Diencephalon (tissue), 1 donor: ENCODE results near the gene UBXN2A. TPM values are rescaled to one million over a fixed set of nuclear protein-coding genes. Genes with fewer than 3 reads are reported as not detected.

Experiments used
- small RNA-seq: library from RNA; depleted of rRNA; stranded (forward); fragments of <200 nt; gene quantifications from one replicate; pipeline ENCODE3, GENCODE V24; 2014
- total RNA-seq: library from RNA; depleted of rRNA; stranded (reverse); fragments of >200 nt; gene quantifications from one replicate; pipeline ENCODE4 v1.2.3, GENCODE V29; 2014

The UBXN2A gene, protein sequence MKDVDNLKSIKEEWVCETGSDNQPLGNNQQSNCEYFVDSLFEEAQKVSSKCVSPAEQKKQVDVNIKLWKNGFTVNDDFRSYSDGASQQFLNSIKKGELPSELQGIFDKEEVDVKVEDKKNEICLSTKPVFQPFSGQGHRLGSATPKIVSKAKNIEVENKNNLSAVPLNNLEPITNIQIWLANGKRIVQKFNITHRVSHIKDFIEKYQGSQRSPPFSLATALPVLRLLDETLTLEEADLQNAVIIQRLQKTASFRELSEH
- total RNA-seq: 46.1 TPM

DNA sequence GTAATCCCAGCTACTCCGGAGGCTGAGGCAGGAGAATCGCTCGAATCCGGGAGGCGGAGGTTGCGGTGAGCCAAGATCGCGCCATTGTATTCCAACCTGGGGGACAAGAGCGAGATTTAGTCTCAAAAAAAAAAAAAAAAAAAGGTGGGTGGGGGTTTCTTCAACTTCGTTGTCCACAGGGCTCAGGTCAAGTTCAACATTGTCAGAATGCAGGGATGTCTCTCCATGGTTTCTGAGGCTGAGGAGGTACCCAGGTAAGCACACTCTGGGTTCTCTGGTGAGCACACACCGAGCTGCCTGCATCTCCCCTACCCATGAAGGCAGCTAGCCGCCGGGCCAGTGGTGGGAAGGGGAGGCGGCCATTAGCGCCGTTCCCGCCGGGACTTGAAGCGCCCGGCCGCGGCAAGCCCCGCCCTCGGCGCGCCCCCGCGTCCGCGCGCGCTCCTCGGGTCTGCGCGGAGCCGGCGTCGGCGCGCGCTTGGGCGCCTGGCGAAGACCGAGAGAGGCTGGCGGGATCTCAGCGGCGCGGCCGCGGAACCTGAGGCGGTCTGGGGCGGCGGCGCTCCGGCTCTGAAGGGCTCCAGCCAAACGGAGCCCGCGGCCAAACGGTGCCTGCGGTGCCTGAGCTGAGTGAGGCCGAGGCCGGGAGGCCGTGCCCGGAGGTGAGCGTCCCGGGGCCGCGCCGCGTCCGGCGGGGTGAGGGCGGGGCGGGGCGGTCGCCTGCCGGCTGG is at the start of gene UBXN2A:
Gene UBXN2A, plus strand, starts transcription at position 477 of the 731 bp plus-strand sequence. CDS start 17,852 bp downstream, outside the sequence.

DNA sequence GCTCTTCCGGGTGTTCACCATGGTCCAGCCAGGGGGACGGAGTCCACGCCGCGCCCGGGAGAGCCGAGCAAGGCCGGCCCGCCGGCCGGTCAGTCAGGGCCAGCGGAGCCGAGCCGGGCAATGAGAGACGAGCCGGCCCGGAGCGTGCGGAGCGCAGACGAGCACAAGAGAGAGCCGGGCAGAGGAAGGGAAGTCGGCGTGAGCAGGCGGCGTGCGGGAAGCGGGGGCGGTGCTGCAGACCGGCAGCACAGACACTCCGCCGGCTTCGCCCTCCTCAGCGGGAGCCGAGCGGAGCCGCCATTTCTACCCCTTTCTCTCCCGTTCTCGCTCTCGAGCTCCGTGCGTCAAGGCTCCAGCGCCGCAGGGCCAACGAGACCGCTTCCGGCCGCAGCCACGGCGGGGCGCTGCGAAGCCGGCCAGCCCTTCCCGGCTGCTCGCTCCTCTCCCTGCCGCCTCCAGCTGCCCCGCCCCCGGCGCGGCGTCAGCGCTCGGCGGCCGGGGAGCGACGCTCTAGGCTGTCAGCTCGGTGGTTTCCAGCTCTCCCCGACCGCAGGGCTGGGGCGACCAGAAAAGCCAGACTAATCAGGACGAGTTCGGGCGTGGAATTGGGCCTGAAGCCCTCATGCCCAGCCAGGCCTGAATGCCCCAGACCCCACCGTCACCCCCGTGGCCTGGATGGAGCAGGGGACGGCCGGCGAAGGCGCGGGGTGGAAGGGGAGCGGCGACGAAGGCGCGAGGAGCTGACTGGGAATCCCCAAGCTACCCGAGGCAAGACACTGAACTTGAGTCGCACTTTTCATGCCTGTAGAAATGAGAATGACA is 13.3 kb upstream of the UBXN2A start, which contains the start of gene ATAD2B:
Gene ATAD2B, minus strand, starts transcription at position 374 of the 822 bp plus-strand sequence. Its CDS starts 353 bp downstream, at position 21.

DNA sequence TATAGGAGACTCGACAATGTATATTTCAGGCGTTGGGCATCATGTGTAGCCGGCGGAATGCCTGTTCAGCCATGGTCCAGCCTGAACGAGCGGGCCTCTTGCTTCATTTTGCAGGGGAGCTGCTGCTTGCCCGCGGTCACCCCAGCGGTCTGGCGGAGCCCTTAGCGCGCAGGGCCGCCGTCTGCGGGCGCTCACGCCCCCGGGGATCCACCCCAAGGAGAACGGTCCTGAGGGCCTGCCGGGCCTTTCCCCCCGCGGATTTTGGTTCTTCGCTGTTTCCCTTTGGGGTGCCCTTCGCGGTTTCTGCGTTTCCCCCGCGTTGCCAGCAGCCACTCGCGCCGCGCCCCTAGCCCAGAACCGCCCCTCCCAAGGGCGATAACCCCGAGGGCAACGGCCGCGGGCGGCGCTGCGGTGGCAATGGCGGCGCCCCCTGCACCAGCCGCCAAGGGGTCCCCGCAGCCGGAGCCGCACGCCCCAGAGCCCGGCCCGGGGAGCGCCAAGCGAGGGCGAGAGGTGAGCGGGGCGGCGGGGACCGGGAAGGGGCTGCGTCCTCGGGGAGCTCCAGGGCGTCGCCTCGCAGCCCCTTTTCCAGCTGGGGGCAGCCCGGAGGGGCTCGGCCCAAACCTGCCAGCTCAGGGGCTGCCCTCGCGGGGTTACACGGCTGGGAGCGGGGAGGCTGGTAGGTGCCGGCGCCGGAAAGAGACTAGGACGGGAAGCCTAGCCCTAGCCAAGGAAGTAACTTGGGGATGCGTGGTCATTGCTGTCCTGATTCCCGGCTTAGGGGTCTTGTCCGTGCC is 69.6 kb downstream of the UBXN2A start, which contains the start of gene MFSD2B:
Gene MFSD2B, plus strand, starts transcription at position 406 of the 797 bp plus-strand sequence. Its CDS starts 12 bp downstream, at position 418.

DNA sequence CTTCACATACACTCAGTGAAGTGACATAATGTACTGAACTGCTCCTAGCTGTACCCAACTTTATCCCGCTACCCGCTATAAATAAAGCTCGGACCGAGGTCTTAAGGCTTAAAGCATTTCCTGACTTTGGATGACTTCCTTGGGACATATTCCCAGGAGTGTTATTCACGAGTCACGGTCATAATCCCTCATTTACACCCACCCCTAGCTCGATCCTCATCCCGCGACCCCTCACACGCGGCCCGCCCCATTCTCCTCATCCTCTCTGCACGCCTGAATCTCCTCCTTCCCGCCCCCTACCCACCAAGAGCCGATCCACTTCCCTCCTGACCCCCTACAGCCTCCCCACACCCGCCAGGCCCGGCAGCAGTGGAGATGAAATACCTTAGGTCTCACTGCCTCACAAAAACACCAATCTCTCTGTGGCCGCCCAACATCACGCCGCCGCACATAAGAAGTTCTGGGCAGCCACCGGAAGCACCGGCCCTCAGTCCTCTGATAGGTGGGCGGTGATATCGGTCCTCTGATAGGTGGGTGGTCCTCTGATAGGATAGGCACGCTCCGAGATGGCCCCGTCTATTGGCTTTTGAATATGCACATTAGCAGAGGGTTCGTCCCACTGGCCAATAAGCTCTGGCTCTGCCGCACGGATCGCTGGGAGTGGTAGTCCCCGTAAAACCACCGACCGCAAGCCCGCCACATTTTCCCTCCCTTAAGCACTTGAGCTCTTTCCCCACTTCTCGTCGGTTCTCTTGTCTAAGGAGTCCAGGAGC is 106.9 kb downstream of the UBXN2A start, which contains the start of gene WDCP:
Gene WDCP, minus strand, starts transcription at position 462 of the 773 bp plus-strand sequence. CDS start 7,897 bp downstream, outside the sequence.

DNA sequence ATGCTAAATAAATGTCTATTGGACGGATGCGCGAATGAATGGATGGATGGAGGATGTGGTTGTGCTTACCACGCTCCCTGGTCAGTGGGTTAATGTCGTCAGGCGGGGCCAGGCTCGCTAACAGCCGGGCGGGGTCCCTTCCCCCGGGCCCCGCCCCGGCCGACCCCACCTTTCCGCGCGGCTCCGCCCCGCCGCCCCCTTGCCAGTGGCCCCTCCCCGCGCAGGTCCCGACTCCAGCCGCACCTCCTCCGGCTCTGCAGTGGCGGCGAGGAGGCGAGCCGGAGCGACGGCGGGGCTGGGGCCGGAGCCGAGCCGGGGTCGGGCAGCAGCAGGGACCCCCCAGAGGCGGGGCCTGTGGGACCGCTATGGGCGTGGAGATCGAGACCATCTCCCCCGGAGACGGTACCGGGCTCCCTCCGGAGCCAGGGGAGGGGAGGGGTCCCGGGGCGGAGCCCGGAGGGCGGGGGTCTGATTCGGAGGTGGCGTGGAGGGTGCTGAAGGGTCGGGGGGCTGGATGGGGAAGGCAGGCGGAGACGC is 109.3 kb downstream of the UBXN2A start, which contains the start of gene FKBP1B:
Gene FKBP1B, plus strand, starts transcription at position 257 of the 537 bp plus-strand sequence. Its CDS starts 109 bp downstream, at position 366.

Small RNAs within 50 kb of the gene (small RNA-seq; reads per million reads assigned to genes)
- not detected for gene RN7SL610P
- gene RNU6-370P: not detected

Other genes with a start within 250 kb of the UBXN2A start
- 50.7 TPM for gene ATAD2B, start 13.3 kb upstream of the UBXN2A start, total RNA-seq
- 0.92 TPM for gene MFSD2B, start 69.6 kb downstream of the UBXN2A start, total RNA-seq
- 19.1 TPM for gene WDCP, start 106.9 kb downstream of the UBXN2A start, total RNA-seq
- gene FKBP1B, start 109.3 kb downstream of the UBXN2A start, total RNA-seq: 98.5 TPM
- 83.3 TPM for gene SF3B6, start 135.9 kb downstream of the UBXN2A start, total RNA-seq
- 30.0 TPM for gene TP53I3, start 144.4 kb downstream of the UBXN2A start, total RNA-seq
- gene PFN4, start 182.9 kb downstream of the UBXN2A start, total RNA-seq: 0.92 TPM
- 79.1 TPM for gene FAM228B, start 183.0 kb downstream of the UBXN2A start, total RNA-seq
- gene FAM228A, start 234.6 kb downstream of the UBXN2A start, total RNA-seq: 1.2 TPM